ENCODE results near the gene LTK. TPM values are rescaled to one million over a fixed set of nuclear protein-coding genes. Genes with fewer than 3 reads are reported as not detected.

LTK gene
- total RNA-seq, 2 donors from 2014 or later: 0.44 to 0.57 TPM

DNA sequence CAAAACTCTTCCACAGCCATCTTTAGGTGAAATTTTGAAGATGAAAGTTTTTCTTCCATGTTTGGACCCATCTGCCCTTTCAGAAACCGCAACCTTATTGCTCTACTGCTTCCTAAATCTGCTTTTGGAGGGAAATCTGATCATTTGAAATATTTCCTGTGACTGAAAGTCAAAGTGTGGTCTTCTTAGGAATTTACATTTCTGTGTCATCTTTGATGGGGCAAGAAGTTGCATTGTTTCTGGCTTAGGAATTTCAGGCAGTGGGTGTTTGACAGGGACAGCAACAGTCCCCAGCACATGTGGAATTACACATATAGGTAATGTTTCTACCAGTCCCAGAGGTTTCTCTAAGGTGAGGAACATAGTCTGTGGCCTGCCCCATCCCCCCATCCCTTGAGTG is 40.1 kb upstream of the LTK start:
- H3K4me3 Mint-ChIP-seq: no peak overlapping the region

DNA sequence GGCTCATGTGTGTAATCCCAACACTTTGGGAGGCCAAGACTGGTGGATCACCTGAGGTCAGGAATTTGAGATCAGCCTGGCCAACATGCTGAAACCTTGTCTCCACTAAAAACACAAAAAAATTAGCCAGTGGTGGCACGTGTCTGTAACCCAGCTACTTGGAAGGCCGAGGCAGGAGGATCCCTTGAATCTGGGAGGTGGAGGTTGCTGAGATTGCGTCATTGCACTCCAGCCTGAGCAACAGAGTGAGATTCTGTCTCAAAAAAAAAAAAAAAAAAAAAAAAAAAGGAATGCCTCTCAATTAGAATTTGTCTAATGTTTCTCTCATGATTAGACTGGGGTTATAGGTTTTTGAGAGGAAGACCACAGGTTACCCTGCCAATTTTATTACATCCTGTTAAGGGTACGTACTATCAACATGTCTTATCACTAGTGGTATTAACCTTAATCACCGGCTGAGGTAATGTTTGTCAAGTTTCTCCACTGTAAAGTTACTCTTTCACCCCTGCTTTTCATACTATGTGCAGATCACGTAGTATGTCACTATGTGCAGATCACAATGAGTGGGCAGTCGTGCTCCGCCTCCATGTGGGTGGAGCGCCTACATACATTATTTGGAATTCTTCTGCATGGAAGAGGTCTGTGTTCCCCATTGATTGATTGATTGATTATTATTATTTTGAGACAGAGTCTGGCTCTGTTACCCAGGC is 36.6 kb upstream of the LTK start:
- H3K4me1 Mint-ChIP-seq: peaks cover 7% of the 10 kb centered on the region
- peaks cover 4% of the 10 kb centered on the region for H3K27me3 Mint-ChIP-seq (ENCODE audit: insufficient read depth)
- no peak for DNase-seq
- H3K9me3 Mint-ChIP-seq: peaks cover 1% of the 10 kb centered on the region
- H3K27ac Mint-ChIP-seq: no peak overlapping the region
- no peaks in the 10 kb centered on the region for H3K4me1 ChIP-seq (ENCODE audit: control insufficient read depth, insufficient read depth, low read length)
- 88 to 95% methylated on average over 5 to 9 of the region's 9 CpGs for WGBS, 2 experiments (ENCODE audit: insufficient coverage in 1 of 2, insufficient read length in 1 of 2)
- no peak overlapping the region for H3K9ac ChIP-seq (ENCODE audit: extremely low read depth, low read length, poor library complexity, severe bottlenecking)
- H3K27ac ChIP-seq (ENCODE audit: low read depth, low read length): no peak overlapping the region
- H3K36me3 ChIP-seq (ENCODE audit: control insufficient read depth, insufficient read depth, low read length): no peaks in the 10 kb centered on the region
- H3K4me3 Mint-ChIP-seq: no peak overlapping the region
- no peaks in the 10 kb centered on the region for H3K9me3 ChIP-seq (ENCODE audit: control insufficient read depth, low read length)
- H3K27me3 ChIP-seq (ENCODE audit: control insufficient read depth, insufficient read depth, low read length, poor library complexity, severe bottlenecking): peaks cover 3% of the 10 kb centered on the region
- TF ChIP-seq, protein P1, sequence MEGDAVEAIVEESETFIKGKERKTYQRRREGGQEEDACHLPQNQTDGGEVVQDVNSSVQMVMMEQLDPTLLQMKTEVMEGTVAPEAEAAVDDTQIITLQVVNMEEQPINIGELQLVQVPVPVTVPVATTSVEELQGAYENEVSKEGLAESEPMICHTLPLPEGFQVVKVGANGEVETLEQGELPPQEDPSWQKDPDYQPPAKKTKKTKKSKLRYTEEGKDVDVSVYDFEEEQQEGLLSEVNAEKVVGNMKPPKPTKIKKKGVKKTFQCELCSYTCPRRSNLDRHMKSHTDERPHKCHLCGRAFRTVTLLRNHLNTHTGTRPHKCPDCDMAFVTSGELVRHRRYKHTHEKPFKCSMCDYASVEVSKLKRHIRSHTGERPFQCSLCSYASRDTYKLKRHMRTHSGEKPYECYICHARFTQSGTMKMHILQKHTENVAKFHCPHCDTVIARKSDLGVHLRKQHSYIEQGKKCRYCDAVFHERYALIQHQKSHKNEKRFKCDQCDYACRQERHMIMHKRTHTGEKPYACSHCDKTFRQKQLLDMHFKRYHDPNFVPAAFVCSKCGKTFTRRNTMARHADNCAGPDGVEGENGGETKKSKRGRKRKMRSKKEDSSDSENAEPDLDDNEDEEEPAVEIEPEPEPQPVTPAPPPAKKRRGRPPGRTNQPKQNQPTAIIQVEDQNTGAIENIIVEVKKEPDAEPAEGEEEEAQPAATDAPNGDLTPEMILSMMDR (conservative IDR thresholded peaks at IDR 0.05): no peak
- no peaks in the 10 kb centered on the region for H3K36me3 Mint-ChIP-seq (ENCODE audit: low read depth)
- H3K4me3 ChIP-seq (ENCODE audit: low read length): no peak overlapping the region

More for the DNA sequence above, 40.1 kb upstream of the LTK start:
- 86 to 100% methylated on average over 1 of the region's 1 CpG for WGBS, 2 experiments (ENCODE audit: insufficient coverage in 1 of 2, insufficient read length in 1 of 2)
- Mint-ChIP-seq H3K9me3 (peaks cover 1% of the 10 kb centered on the region), H3K27ac (no peak overlapping the region), H3K27me3 (ENCODE audit: insufficient read depth) (peaks cover 5% of the 10 kb centered on the region), H3K36me3 (ENCODE audit: low read depth) (no peaks in the 10 kb centered on the region), H3K4me1 (peaks cover 20% of the 10 kb centered on the region)
- H3K36me3 ChIP-seq (ENCODE audit: control insufficient read depth, insufficient read depth, low read length): no peaks in the 10 kb centered on the region
- TF ChIP-seq, protein P1 (conservative IDR thresholded peaks at IDR 0.05): no peak
- no peaks in the 10 kb centered on the region for H3K4me1 ChIP-seq (ENCODE audit: control insufficient read depth, insufficient read depth, low read length)
- H3K27ac ChIP-seq (ENCODE audit: low read depth, low read length): no peak overlapping the region
- no peak for DNase-seq
- no peaks in the 10 kb centered on the region for H3K27me3 ChIP-seq (ENCODE audit: control insufficient read depth, insufficient read depth, low read length, poor library complexity, severe bottlenecking)
- no peak overlapping the region for H3K9ac ChIP-seq (ENCODE audit: extremely low read depth, low read length, poor library complexity, severe bottlenecking)
- no peaks in the 10 kb centered on the region for H3K9me3 ChIP-seq (ENCODE audit: control insufficient read depth, low read length)
- no peak overlapping the region for H3K4me3 ChIP-seq (ENCODE audit: low read length)

DNA sequence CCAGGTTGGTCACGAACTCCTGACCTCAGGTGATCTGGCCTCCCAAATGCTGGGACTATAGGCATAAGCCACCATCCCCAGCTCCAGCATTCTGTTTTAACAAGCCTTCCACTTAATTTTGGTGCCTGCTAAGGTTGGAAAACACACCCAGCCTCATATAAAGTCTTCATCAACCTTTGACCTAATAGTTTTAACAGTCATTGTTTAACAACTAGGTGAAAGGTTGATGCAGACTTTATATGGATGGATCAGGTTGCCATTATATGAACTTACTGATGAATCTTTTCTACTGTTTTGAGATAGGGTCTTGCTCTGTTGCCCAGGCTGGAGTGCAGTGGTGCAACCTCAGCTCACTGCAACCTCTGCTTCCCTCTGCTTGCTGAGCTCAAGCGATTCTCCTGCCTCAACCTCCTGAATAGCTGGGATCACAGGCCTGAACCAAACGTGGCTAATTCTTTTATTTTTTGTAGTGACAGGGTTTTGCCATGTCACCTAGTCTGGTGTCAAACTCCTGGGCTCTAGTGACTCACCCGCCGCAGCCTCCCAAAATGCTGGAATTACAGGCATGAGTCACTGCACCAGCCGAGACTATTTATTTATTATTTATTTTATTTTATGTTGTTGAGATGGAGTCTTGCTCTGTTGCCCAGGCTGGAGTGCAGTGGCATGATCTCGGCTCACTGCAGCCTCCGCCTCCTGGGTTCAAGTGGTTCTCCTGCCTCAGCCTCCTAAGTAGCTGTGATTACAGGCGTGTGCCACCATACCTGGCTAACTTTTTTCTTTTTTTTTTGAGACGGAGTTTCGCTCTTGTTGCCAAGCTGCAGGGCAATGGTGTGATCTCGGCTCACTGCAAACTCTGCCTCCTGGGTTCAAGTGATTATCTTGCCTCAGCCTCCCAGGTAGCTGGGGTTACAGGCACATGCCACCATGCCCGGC is 33.5 kb upstream of the LTK start:
- H3K27me3 ChIP-seq (ENCODE audit: control insufficient read depth, insufficient read depth, low read length, poor library complexity, severe bottlenecking): peaks cover 4% of the 10 kb centered on the region
- Mint-ChIP-seq H3K27me3 (ENCODE audit: insufficient read depth) (peaks cover 3% of the 10 kb centered on the region), H3K36me3 (ENCODE audit: low read depth) (no peaks in the 10 kb centered on the region), H3K9me3 (no peaks in the 10 kb centered on the region), H3K4me1 (peaks cover 6% of the 10 kb centered on the region), H3K27ac (no peak overlapping the region), H3K4me3 (no peak overlapping the region)
- no peak overlapping the region for H3K4me3 ChIP-seq (ENCODE audit: low read length)
- TF ChIP-seq, protein P1 (conservative IDR thresholded peaks at IDR 0.05): no peak
- H3K4me1 ChIP-seq (ENCODE audit: control insufficient read depth, insufficient read depth, low read length): no peaks in the 10 kb centered on the region
- 88 to 95% methylated on average over 9 to 12 of the region's 13 CpGs for WGBS, 2 experiments (ENCODE audit: insufficient coverage in 1 of 2, insufficient read length in 1 of 2)
- H3K9me3 ChIP-seq (ENCODE audit: control insufficient read depth, low read length): no peaks in the 10 kb centered on the region
- no peak for DNase-seq
- no peak overlapping the region for H3K27ac ChIP-seq (ENCODE audit: low read depth, low read length)
- no peak overlapping the region for H3K9ac ChIP-seq (ENCODE audit: extremely low read depth, low read length, poor library complexity, severe bottlenecking)
- no peaks in the 10 kb centered on the region for H3K36me3 ChIP-seq (ENCODE audit: control insufficient read depth, insufficient read depth, low read length)
